ENCODE data around the gene SPRED3. TPM values are rescaled to one million over a fixed set of nuclear protein-coding genes. Genes with fewer than 3 reads are reported as not detected.

Gene SPRED3
- total RNA-seq, 1 donor from 2014 or later = 2.4 TPM

GRCh38 chr19:38385804-38386257 lies 2.7 kb upstream of the SPRED3 start:
- Mint-ChIP-seq H3K36me3 (ENCODE audit: low read depth) (peaks cover 37% of the 10 kb centered on the region), H3K27me3 (peaks cover 18% of the 10 kb centered on the region), H3K27ac (no peak overlapping the region), H3K9me3 (no peaks in the 10 kb centered on the region), H3K4me3 (peak overlapping the region; percentile 28), H3K4me1 (peaks cover 25% of the 10 kb centered on the region)
- no peak for TF ChIP-seq CTCF (IDR thresholded peaks at IDR 0.05)
- ChIA-PET CTCF (interaction anchor here (1.9 kb wide), 1 partner anchor 17 kb away, joined by 5 read pairs; the partner anchor contains the start of gene FAM98C), POLR2A (interaction anchor here (0.5 to 2.3 kb wide), 3 partner anchors 9 to 519 kb away, joined by 5 to 8 read pairs (median 6); partner anchors contain the start of gene PSMD8)
- ATAC-seq (ENCODE audit: low read depth) (no peak), DNase-seq (peak; percentile 24)
- intact Hi-C loops (cut with micrococcal nuclease) = no loop called here

GRCh38 chr19:38386300-38386970 lies 2.1 kb upstream of the SPRED3 start:
- no peak for ATAC-seq (ENCODE audit: low read depth)
- Mint-ChIP-seq H3K27me3 (peaks cover 24% of the 10 kb centered on the region), H3K4me3 (no peak overlapping the region), H3K4me1 (peaks cover 25% of the 10 kb centered on the region), H3K9me3 (no peaks in the 10 kb centered on the region), H3K27ac (no peak overlapping the region), H3K36me3 (ENCODE audit: low read depth) (peaks cover 31% of the 10 kb centered on the region)
- intact Hi-C loops (cut with micrococcal nuclease) = no loop called here
- ChIA-PET CTCF (interaction anchor here (1.9 to 2.8 kb wide), 2 partner anchors 16 kb away, joined by 5 to 25 read pairs; partner anchors contain the start of gene FAM98C), POLR2A (interaction anchor here (2.7 to 3.4 kb wide), 2 partner anchors 10 to 17 kb away, joined by 17 to 78 read pairs; partner anchors contain the start of genes FAM98C and PSMD8)
- no peak for DNase-seq
- no peak for TF ChIP-seq CTCF (IDR thresholded peaks at IDR 0.05)

- CTCF ChIA-PET = interaction anchor here (0.6 to 2.8 kb wide), 6 partner anchors 9 to 230 kb away, joined by 3 to 25 read pairs (median 5); partner anchors contain the start of genes CATSPERG, FAM98C, MAP4K1 and PSMD8
- intact Hi-C loops (cut with micrococcal nuclease) = no loop called here
- H3K27ac Mint-ChIP-seq = peak overlapping the region; percentile 42
Measured at GRCh38 chr19:38386971-38387549, 1.4 kb upstream of the SPRED3 start.

GRCh38 chr19:38387550-38388348 lies 748 bp upstream of the SPRED3 start, which contains the start of gene GGN:
Gene GGN, minus strand, starts transcription at chr19:38388034. Its CDS starts 773 bp downstream, at chr19:38387261.
- peak within 1 kb of the TSS; percentile 42 for H3K27ac Mint-ChIP-seq
- H3K4me3 Mint-ChIP-seq = peak within 1 kb of the TSS; percentile 87
- ATAC-seq (ENCODE audit: low read depth) (peak; percentile 72), DNase-seq (peak; percentile 73)
- peaks cover 25% of the 10 kb centered on the region for H3K4me1 Mint-ChIP-seq
- intact Hi-C loops (cut with micrococcal nuclease) = loop anchor here (1.0 kb wide), 2 partner anchors 13 to 51 kb away; partner anchors contain the start of gene PSMD8
- peaks cover 18% of the 10 kb centered on the region for H3K36me3 Mint-ChIP-seq (ENCODE audit: low read depth)
- POLR2A ChIA-PET = interaction anchor here (0.6 to 3.4 kb wide), 7 partner anchors 10 to 1804 kb away, joined by 3 to 78 read pairs (median 4); partner anchors contain the start of genes FAM98C, MAP4K1 and PSMD8
- no peak for TF ChIP-seq CTCF (IDR thresholded peaks at IDR 0.05)
- no peaks in the 10 kb centered on the region for H3K9me3 Mint-ChIP-seq
- peaks cover 27% of the 10 kb centered on the region for H3K27me3 Mint-ChIP-seq
- CTCF ChIA-PET = interaction anchor here (0.6 to 2.8 kb wide), 6 partner anchors 9 to 230 kb away, joined by 3 to 25 read pairs (median 5); partner anchors contain the start of genes CATSPERG, FAM98C, MAP4K1 and PSMD8

More at GRCh38 chr19:38386971-38387549, 1.4 kb upstream of the SPRED3 start:
- DNase-seq (peak; percentile 28), ATAC-seq (ENCODE audit: low read depth) (peak; percentile 28)
- Mint-ChIP-seq H3K9me3 (no peaks in the 10 kb centered on the region), H3K4me3 (peak overlapping the region; percentile 87), H3K4me1 (peaks cover 25% of the 10 kb centered on the region), H3K36me3 (ENCODE audit: low read depth) (peaks cover 25% of the 10 kb centered on the region), H3K27me3 (peaks cover 25% of the 10 kb centered on the region)
- no peak for TF ChIP-seq CTCF (IDR thresholded peaks at IDR 0.05)
- POLR2A ChIA-PET = interaction anchor here (0.9 to 3.4 kb wide), 5 partner anchors 11 to 231 kb away, joined by 3 to 78 read pairs (median 5); partner anchors contain the start of genes FAM98C, MAP4K1 and PSMD8
